Trophoblast cell (in vitro differentiated cells and primary cell): ENCODE measurements around the gene OGA.

Experiments
- DNase-seq, 2 donors: peaks; one replicate each; pipeline ENCODE4 v3.0.0-alpha.2; 2016
- H2AFZ ChIP-seq: 2 replicates; pipeline ENCODE4 v1.6.1; 2013; ENCODE audit warnings: low read length, moderate library complexity, mild to moderate bottlenecking; ENCODE audit not compliant: insufficient read depth, poor library complexity
- H2AK5ac ChIP-seq: 2 replicates; pipeline ENCODE4 v1.6.1; 2013; ENCODE audit warnings: mild to moderate bottlenecking, low read length
- H2BK120ac ChIP-seq: 2 replicates; pipeline ENCODE4 v1.6.1; 2013; ENCODE audit warnings: low read length, mild to moderate bottlenecking, moderate library complexity; ENCODE audit not compliant: insufficient read depth, poor library complexity
- H2BK12ac ChIP-seq: 2 replicates; pipeline ENCODE4 v1.6.1; 2013; ENCODE audit warnings: mild to moderate bottlenecking, low read length, moderate library complexity
- H2BK5ac ChIP-seq: 2 replicates; pipeline ENCODE4 v1.6.1; 2013; ENCODE audit warnings: low read length, low read depth, moderate library complexity, mild to moderate bottlenecking; ENCODE audit not compliant: poor library complexity
- H3K14ac ChIP-seq: 2 replicates; pipeline ENCODE4 v1.6.1; 2013; ENCODE audit warnings: mild to moderate bottlenecking, low read length
- H3K18ac ChIP-seq: 2 replicates; pipeline ENCODE4 v1.6.1; 2013; ENCODE audit warnings: mild to moderate bottlenecking, low read length
- H3K23ac ChIP-seq: 2 replicates; pipeline ENCODE4 v1.6.1; 2013; ENCODE audit warnings: low read length
- H3K27ac ChIP-seq: 2 replicates; pipeline ENCODE4 v1.5.1; 2013; ENCODE audit warnings: low read depth, mild to moderate bottlenecking, inconsistent platforms, low read length, moderate library complexity
- H3K27me3 ChIP-seq: 2 replicates; pipeline ENCODE4 v1.6.1; 2013; ENCODE audit warnings: inconsistent platforms, mild to moderate bottlenecking, low read length, moderate library complexity; ENCODE audit not compliant: insufficient read depth
- H3K36me3 ChIP-seq, 2 experiments: 1 replicate in 1 of 2; 2 replicates in 1 of 2; pipeline ENCODE4 v1.6.1; 2013; ENCODE audit warnings: low read length in 2 of 2, mild to moderate bottlenecking in 2 of 2, moderate library complexity in 1 of 2; ENCODE audit not compliant: insufficient read depth in 2 of 2, control insufficient read depth in 1 of 2
- H3K4ac ChIP-seq: 2 replicates; pipeline ENCODE4 v1.6.1; 2013; ENCODE audit warnings: low read depth, mild to moderate bottlenecking, low read length, moderate library complexity
- H3K4me1 ChIP-seq, 2 experiments: 1 replicate in 1 of 2; 2 replicates in 1 of 2; pipeline ENCODE4 v1.6.1; 2013; ENCODE audit warnings: low read length in 2 of 2, mild to moderate bottlenecking in 2 of 2, moderate library complexity in 1 of 2; ENCODE audit not compliant: insufficient read depth in 2 of 2, control insufficient read depth in 1 of 2
- H3K4me2 ChIP-seq: 2 replicates; pipeline ENCODE4 v1.6.1; 2013; ENCODE audit warnings: inconsistent platforms, mild to moderate bottlenecking, low read length, moderate library complexity
- H3K4me3 ChIP-seq: 2 replicates; pipeline ENCODE4 v1.5.1; 2013; ENCODE audit warnings: mild to moderate bottlenecking, low read depth, low read length, inconsistent platforms
- H3K79me1 ChIP-seq: one replicate; pipeline ENCODE4 v1.6.1; 2013; ENCODE audit warnings: low read length
- H3K79me2 ChIP-seq: 2 replicates; pipeline ENCODE4 v1.6.1; 2013; ENCODE audit warnings: low read length, mild to moderate bottlenecking; ENCODE audit not compliant: control insufficient read depth, insufficient read depth, poor library complexity
- H3K9ac ChIP-seq: 2 replicates; pipeline ENCODE4 v1.6.1; 2013; ENCODE audit warnings: mild to moderate bottlenecking, low read length
- H3K9me3 ChIP-seq: 2 replicates; pipeline ENCODE4 v1.6.1; 2013; ENCODE audit warnings: low read depth, mild to moderate bottlenecking, control low read depth, inconsistent platforms, low read length; ENCODE audit not compliant: insufficient read depth
- H4K12ac ChIP-seq: 2 replicates; pipeline ENCODE4 v1.6.1; 2013; ENCODE audit warnings: low read depth, mild to moderate bottlenecking, low read length, moderate library complexity
- H4K8ac ChIP-seq: 2 replicates; pipeline ENCODE4 v1.6.1; 2013; ENCODE audit warnings: low read depth, mild to moderate bottlenecking, low read length, moderate library complexity
- H4K91ac ChIP-seq: one replicate; pipeline ENCODE4 v1.6.1; 2013; ENCODE audit warnings: low read depth, mild to moderate bottlenecking, low read length, moderate library complexity
- WGBS: extraction: QIAGEN DNeasy Blood & Tissue Kit; methylation state at CpG from one replicate; pipeline ENCODE4 v1.1.7; 2013; ENCODE audit warnings: missing lambda C conversion rate; ENCODE audit not compliant: insufficient read length, insufficient coverage; ENCODE audit errors: extremely low coverage; 5-methylcytosine and 5-hydroxymethylcytosine counted together

OGA gene

DNA sequence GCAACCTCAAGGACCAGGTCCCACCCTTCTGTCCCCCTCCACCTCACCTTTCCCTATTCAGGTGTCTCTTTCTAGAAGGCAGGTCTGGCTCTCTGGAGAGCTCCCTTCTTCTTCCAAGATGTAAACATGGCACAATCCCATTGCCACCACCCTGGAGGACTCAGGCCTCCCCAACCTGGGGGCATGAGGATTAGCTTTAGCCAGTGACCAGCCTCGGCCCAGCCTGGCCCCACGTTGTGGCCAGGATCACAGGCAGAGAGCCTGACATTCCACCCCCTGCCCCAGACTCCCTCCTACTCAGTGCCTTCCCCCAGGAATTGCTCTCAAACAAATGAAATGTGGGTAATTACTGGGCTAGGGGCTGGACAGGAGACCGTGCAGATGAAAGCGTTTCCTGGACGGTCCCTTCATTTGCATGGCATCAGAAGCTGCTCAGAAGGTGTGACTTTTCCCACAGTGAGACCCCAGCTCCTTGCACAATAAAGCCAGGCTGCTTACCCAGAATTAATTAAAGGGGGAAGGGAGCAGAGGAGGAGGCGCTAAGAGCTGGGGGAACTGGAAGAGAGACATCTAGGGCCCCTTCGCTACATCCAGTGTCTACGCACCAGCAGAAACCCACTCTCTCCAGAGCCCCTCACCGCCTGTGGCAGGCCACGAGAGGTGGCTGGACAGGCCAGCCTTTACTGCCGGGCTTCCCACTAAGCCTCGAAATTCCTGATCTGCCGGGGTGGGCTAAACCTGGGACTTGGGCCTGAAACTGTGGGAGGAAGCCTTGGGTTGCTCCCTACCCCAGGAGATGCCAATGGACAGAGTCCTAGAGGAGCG, 50.1 kb downstream of the OGA start:
- H2BK5ac ChIP-seq, result no peak overlapping the region
- no peak overlapping the region for H4K91ac ChIP-seq
- no peak for DNase-seq
- H3K36me3 ChIP-seq, result no peaks in the 10 kb centered on the region
- no peak overlapping the region for H3K27ac ChIP-seq
- no peak overlapping the region for H2AK5ac ChIP-seq
- no peak overlapping the region for H3K4ac ChIP-seq
- no peak overlapping the region for H3K23ac ChIP-seq
- peaks cover 2% of the 10 kb centered on the region for H3K9me3 ChIP-seq
- no peaks in the 10 kb centered on the region for H3K79me1 ChIP-seq
- no peak overlapping the region for H3K18ac ChIP-seq
- no peak overlapping the region for H3K4me2 ChIP-seq
- no peaks in the 10 kb centered on the region for H3K4me1 ChIP-seq
- no peak overlapping the region for H2BK12ac ChIP-seq
- no peak overlapping the region for H3K9ac ChIP-seq
- H4K12ac ChIP-seq, result no peak overlapping the region
- H4K8ac ChIP-seq, result no peak overlapping the region
- H3K79me2 ChIP-seq, result no peaks in the 10 kb centered on the region
- peaks cover 13% of the 10 kb centered on the region for H3K27me3 ChIP-seq
- no peak overlapping the region for H2AFZ ChIP-seq
- no peak overlapping the region for H3K14ac ChIP-seq
- H2BK120ac ChIP-seq, result no peak overlapping the region
- no CpG with 5 or more reads among the region's 14 CpGs for WGBS
- no peak overlapping the region for H3K4me3 ChIP-seq

DNA sequence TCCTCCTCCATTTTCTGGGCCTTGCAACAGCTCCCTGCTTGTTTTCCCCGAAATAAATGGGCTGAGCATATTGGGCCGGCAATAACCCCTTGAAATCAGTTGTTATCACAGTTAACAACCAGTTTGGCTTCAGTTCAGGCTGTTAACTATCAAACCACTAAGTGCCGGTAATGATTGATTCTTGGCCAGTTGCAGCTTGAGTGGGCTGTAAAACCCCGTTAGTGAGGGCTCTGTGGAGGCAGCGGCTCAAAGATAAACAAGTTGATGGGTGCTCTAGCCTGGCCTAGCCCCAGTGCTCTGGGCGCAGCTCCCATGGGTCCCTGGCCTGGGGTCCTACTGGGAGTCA, 50.7 kb downstream of the OGA start:
- Histone ChIP-seq H4K8ac (no peak overlapping the region), H2BK5ac (no peak overlapping the region), H3K4ac (no peak overlapping the region), H3K9me3 (peaks cover 2% of the 10 kb centered on the region), H2BK120ac (no peak overlapping the region), H2BK12ac (no peak overlapping the region), H4K91ac (no peak overlapping the region), H3K18ac (no peak overlapping the region), H3K36me3 (no peaks in the 10 kb centered on the region), H3K4me2 (no peak overlapping the region), H3K79me1 (no peaks in the 10 kb centered on the region), H4K12ac (no peak overlapping the region), H3K27ac (no peak overlapping the region), H3K79me2 (no peaks in the 10 kb centered on the region), H3K4me1 (no peaks in the 10 kb centered on the region), H2AK5ac (no peak overlapping the region), H2AFZ (no peak overlapping the region), H3K23ac (no peak overlapping the region), H3K9ac (no peak overlapping the region), H3K4me3 (no peak overlapping the region), H3K27me3 (peaks cover 6% of the 10 kb centered on the region), H3K14ac (no peak overlapping the region)
- no peak for DNase-seq
- no CpG with 5 or more reads among the region's 6 CpGs for WGBS

DNA sequence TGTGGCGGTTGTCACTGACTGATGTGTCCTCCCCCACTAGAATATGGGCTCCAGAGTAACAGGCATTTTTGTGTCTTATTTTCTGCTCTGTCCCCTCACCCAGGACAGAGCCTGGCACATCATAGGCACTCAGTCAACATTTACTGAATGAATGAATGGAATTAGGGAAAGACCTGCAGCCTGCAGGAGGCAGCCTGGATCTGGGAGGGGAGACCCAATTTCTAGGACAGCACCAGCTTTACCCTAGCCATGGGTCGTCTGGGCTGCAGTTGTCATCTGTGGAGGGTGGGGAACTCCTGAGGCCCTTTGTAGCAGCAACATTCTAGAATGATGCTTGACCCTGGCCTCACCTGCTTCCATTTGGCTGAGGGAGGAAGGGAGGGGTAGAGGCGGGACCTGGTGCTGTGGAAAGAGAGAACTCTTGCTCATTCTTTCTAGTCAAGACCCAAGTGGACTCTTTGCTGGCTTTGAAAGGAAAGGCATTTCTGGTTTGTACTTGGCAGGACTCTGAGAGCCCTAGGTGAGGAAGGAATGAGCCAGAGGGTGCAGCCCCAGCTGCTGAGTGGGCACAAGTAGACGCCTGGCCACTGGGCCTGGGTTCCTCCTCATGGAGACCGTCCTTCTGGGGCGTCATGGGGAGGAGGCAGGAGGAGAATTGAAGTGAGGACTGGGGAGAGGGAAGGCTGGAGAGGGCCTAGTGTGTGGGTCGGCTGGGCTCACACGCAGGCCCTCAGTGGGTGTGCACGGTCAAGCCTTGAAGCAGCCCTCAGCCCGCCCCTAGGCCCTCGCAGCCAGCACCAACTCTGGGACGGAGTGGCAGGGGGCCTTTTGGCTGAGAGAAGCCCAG, 51.3 kb downstream of the OGA start:
- Histone ChIP-seq H4K91ac (no peak overlapping the region), H3K4ac (no peak overlapping the region), H3K27me3 (peaks cover under 1% of the 10 kb centered on the region), H2BK12ac (no peak overlapping the region), H3K23ac (no peak overlapping the region), H2BK5ac (no peak overlapping the region), H2AFZ (no peak overlapping the region), H4K12ac (no peak overlapping the region), H3K4me2 (no peak overlapping the region), H3K4me1 (no peaks in the 10 kb centered on the region), H3K79me1 (no peaks in the 10 kb centered on the region), H2BK120ac (no peak overlapping the region), H3K18ac (no peak overlapping the region), H2AK5ac (no peak overlapping the region), H3K79me2 (no peaks in the 10 kb centered on the region), H3K27ac (no peak overlapping the region), H3K14ac (no peak overlapping the region), H3K4me3 (no peak overlapping the region), H3K36me3 (no peaks in the 10 kb centered on the region), H4K8ac (no peak overlapping the region), H3K9me3 (peaks cover 2% of the 10 kb centered on the region), H3K9ac (no peak overlapping the region)
- WGBS, result no CpG with 5 or more reads among the region's 12 CpGs
- no peak for DNase-seq

DNA sequence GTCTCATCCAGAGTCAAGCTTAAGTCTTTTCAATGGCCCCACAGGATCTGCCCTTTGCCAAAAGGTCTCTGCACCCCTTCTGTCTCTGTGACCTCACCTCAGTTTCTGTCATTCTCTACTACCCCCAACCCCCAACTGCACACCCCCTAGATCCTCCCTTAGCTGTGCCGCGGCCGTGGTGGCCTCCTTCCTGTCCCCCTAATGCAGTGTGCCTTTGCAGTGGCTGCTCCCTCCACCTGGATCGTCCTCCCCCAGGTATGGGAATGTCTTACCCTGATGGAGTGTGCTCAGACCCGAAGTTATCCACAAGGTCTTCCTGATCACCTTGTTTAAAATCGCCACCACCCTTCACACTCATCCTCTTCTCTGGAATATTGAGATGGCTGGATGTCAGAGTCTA, 51.9 kb downstream of the OGA start:
- no peaks in the 10 kb centered on the region for H3K27me3 ChIP-seq
- no CpG with 5 or more reads among the region's 6 CpGs for WGBS
- no peak overlapping the region for H3K23ac ChIP-seq
- H3K14ac ChIP-seq, result no peak overlapping the region
- no peak overlapping the region for H4K91ac ChIP-seq
- no peaks in the 10 kb centered on the region for H3K4me1 ChIP-seq
- no peak overlapping the region for H2AK5ac ChIP-seq
- H2BK120ac ChIP-seq, result no peak overlapping the region
- H3K9me3 ChIP-seq, result peaks cover 2% of the 10 kb centered on the region
- no peaks in the 10 kb centered on the region for H3K36me3 ChIP-seq
- no peak overlapping the region for H3K27ac ChIP-seq
- H4K12ac ChIP-seq, result no peak overlapping the region
- no peak overlapping the region for H3K18ac ChIP-seq
- H3K79me2 ChIP-seq, result no peaks in the 10 kb centered on the region
- no peak overlapping the region for H2BK5ac ChIP-seq
- H4K8ac ChIP-seq, result no peak overlapping the region
- no peak overlapping the region for H3K9ac ChIP-seq
- H3K4me2 ChIP-seq, result no peak overlapping the region
- no peak for DNase-seq
- no peak overlapping the region for H3K4ac ChIP-seq
- no peak overlapping the region for H2AFZ ChIP-seq
- H3K4me3 ChIP-seq, result no peak overlapping the region
- no peaks in the 10 kb centered on the region for H3K79me1 ChIP-seq
- H2BK12ac ChIP-seq, result no peak overlapping the region
